ENCODE results near the gene SHISA5. TPM values are rescaled to one million over a fixed set of nuclear protein-coding genes. Genes with fewer than 3 reads are reported as not detected.

The SHISA5 gene
- total RNA-seq, 1 experiment from 2014 or later = 174 TPM

- H4K20me1 ChIP-seq (ENCODE audit: control insufficient read depth, insufficient read depth, insufficient read length) = no peaks in the 10 kb centered on the region
- Mint-ChIP-seq H3K4me3 (no peak overlapping the region; a peak in 2 of 5 replicates), H3K9me3 (no peaks in the 10 kb centered on the region), H3K27ac (peak overlapping the region; percentile 6 to 94 (median 78); a peak in 4 of 7 replicates), H3K4me1 (peaks cover 32 to 37% of the 10 kb centered on the region in 2 experiments), H3K27me3 (ENCODE audit: low read depth) (no peaks in the 10 kb centered on the region), H3K36me3 (ENCODE audit: insufficient read depth in 1 of 3, low read depth in 3 of 3) (peaks cover 12 to 36% (median 32%) of the 10 kb centered on the region in 3 experiments; a peak in 6 of 7 replicates)
- no peaks in the 10 kb centered on the region for H3K27me3 ChIP-seq (ENCODE audit: insufficient read depth, low read length)
- H4K5ac ChIP-seq (ENCODE audit: insufficient read length, low read depth, low read length) = no peak overlapping the region
- no peak for TF ChIP-seq CTCF (conservative IDR thresholded peaks at IDR 0.05)
- H2BK20ac ChIP-seq (ENCODE audit: low read depth, low read length, poor library complexity, severe bottlenecking) = no peak overlapping the region
- no peak overlapping the region for H2AK5ac ChIP-seq (ENCODE audit: insufficient read length, low read length)
- no peak overlapping the region for H3K56ac ChIP-seq (ENCODE audit: insufficient read length, low read depth, low read length)
- no peak overlapping the region for H3K14ac ChIP-seq (ENCODE audit: insufficient read depth, low read length)
- no peak overlapping the region for H3K27ac ChIP-seq (ENCODE audit: insufficient read length, low read depth, low read length)
- no peak overlapping the region for H3K23ac ChIP-seq (ENCODE audit: insufficient read length, low read depth, low read length)
- H3K4me1 ChIP-seq (ENCODE audit: insufficient read depth, low read length) = peaks cover 9% of the 10 kb centered on the region; the same call in 1 of the 2 replicates
- no peak overlapping the region for H4K8ac ChIP-seq (replicated peaks; ENCODE audit: insufficient read length, low read depth, low read length)
- H3K79me2 ChIP-seq (ENCODE audit: insufficient read depth, low read length) = peaks cover 35% of the 10 kb centered on the region; the same call in 1 of the 2 replicates
- no peak overlapping the region for H2BK120ac ChIP-seq (ENCODE audit: low read depth, low read length, poor library complexity, severe bottlenecking)
- H2BK15ac ChIP-seq (ENCODE audit: low read depth, low read length) = no peak overlapping the region
- no peak overlapping the region for H3K4ac ChIP-seq (ENCODE audit: low read depth, low read length)
- H2BK5ac ChIP-seq (ENCODE audit: insufficient read length, low read length) = no peak overlapping the region
- H3K9me3 ChIP-seq (ENCODE audit: control insufficient read depth, low read depth, low read length) = no peaks in the 10 kb centered on the region
- H3K79me1 ChIP-seq (ENCODE audit: insufficient read depth, low read depth, low read length, poor library complexity, severe bottlenecking) = no peaks in the 10 kb centered on the region
- no peak overlapping the region for H3K18ac ChIP-seq (ENCODE audit: insufficient read length, low read depth, low read length)
- no peak overlapping the region for H3K4me2 ChIP-seq (ENCODE audit: insufficient read depth, insufficient read length, low read length)
- H3K9ac ChIP-seq (ENCODE audit: extremely low read depth, insufficient read length, low read length) = no peak overlapping the region
- H2BK12ac ChIP-seq (ENCODE audit: insufficient read length, low read depth, low read length) = no peak overlapping the region
- WGBS (ENCODE audit: extremely low coverage, insufficient read length, low lambda C conversion rate) = no CpG with 5 or more reads among the region's 13 CpGs
- H3K23me2 ChIP-seq (ENCODE audit: insufficient read length, low read depth, low read length, poor library complexity, severe bottlenecking) = peaks cover 13% of the 10 kb centered on the region
- no peak overlapping the region for H3T11ph ChIP-seq (ENCODE audit: low read length)
- no peak overlapping the region for H2AFZ ChIP-seq (ENCODE audit: low read length)
- H4K91ac ChIP-seq (ENCODE audit: insufficient read length, low read depth, low read length) = no peak overlapping the region
- DNase-seq = no peak
Observed at GRCh38 chr3:48425281-48425812, 78.6 kb downstream of the SHISA5 start.

Data from H9 (cell line).